ENCODE measurements around the gene PLCL2.

The PLCL2 gene

DNA sequence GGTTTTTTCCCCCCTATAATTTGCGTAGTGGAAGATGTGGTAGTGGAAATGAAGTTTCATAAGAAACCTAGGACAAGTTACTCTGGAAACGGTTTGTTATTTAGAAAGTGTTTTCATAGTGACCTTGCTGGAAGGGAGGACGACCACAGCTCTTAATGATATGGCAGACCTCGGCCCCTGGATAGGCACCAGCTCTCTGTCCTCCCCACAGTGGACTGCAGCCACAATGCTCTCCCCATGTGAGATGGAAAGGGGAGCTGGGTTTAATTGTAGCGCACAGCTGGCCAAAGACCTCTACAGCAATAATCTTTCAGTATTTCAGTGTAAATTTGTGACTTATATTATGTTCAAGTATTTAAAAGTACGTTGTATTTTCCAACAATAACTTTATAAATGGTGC is 151.2 kb downstream of the PLCL2 start:
- H3K27ac ChIP-seq = no peak overlapping the region
- no peak overlapping the region for H3K4me3 ChIP-seq (ENCODE audit: low read depth, low read length)
- no peak for DNase-seq
- TF ChIP-seq, protein P1, sequence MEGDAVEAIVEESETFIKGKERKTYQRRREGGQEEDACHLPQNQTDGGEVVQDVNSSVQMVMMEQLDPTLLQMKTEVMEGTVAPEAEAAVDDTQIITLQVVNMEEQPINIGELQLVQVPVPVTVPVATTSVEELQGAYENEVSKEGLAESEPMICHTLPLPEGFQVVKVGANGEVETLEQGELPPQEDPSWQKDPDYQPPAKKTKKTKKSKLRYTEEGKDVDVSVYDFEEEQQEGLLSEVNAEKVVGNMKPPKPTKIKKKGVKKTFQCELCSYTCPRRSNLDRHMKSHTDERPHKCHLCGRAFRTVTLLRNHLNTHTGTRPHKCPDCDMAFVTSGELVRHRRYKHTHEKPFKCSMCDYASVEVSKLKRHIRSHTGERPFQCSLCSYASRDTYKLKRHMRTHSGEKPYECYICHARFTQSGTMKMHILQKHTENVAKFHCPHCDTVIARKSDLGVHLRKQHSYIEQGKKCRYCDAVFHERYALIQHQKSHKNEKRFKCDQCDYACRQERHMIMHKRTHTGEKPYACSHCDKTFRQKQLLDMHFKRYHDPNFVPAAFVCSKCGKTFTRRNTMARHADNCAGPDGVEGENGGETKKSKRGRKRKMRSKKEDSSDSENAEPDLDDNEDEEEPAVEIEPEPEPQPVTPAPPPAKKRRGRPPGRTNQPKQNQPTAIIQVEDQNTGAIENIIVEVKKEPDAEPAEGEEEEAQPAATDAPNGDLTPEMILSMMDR (IDR thresholded peaks at IDR 0.05; ENCODE audit: low read depth, low read length, missing control alignments) = no peak
- no peaks in the 10 kb centered on the region for H3K36me3 ChIP-seq (replicated peaks)
- in situ Hi-C loops (cut with HindIII; ENCODE audit: low pct_ligation_motif_present, low sequenced_read_pairs) = no loop called here
- no peaks in the 10 kb centered on the region for H3K27me3 ChIP-seq (replicated peaks)

GRCh38 chr3:17038141-17038540 is 153.4 kb downstream of the PLCL2 start:
- in situ Hi-C loops (cut with HindIII; ENCODE audit: low pct_ligation_motif_present, low sequenced_read_pairs) = no loop called here

DNA sequence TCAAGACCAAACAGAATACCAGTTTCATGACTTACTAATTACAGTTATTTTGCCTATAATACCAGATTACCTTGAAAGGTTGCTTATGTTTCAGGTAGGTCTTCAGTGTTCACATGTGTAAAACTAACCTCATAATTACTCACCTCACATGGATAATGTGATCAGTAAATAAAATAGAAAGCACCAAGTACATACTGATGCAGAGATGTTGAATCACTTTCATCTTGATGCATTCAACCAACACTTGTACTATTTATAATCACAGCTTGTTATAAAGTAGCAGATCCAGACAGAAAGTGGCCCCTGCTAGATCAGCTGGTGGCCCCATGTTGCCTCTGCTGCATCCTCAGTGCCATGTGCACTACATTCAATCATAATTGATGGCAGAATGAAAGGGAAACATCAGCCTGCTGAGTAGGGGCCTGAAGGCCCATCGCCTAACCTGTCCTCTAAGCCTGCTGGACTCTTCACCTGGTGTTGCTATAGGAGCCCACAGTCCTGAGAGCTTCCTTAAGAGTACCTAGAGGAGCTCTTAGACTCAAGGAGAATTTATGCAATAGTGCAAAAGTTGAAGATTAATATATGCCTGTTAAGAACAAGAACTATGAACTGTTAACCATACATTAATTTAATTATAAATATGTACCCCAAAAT is 154.3 kb downstream of the PLCL2 start:
- peak overlapping the region; percentile 52 for H3K27ac ChIP-seq
- H3K4me3 ChIP-seq (ENCODE audit: low read depth, low read length) = no peak overlapping the region
- in situ Hi-C loops (cut with HindIII; ENCODE audit: low pct_ligation_motif_present, low sequenced_read_pairs) = no loop called here
- no peaks in the 10 kb centered on the region for H3K36me3 ChIP-seq (replicated peaks)
- TF ChIP-seq, protein P1 (IDR thresholded peaks at IDR 0.05; ENCODE audit: low read depth, low read length, missing control alignments) = no peak
- no peaks in the 10 kb centered on the region for H3K27me3 ChIP-seq (replicated peaks)
- DNase-seq = no peak

More at GRCh38 chr3:17038141-17038540, 153.4 kb downstream of the PLCL2 start:
- Histone ChIP-seq H3K27me3 (replicated peaks) (no peaks in the 10 kb centered on the region), H3K27ac (no peak overlapping the region), H3K36me3 (replicated peaks) (no peaks in the 10 kb centered on the region), H3K4me3 (ENCODE audit: low read depth, low read length) (no peak overlapping the region)
- DNase-seq = no peak
- TF ChIP-seq, protein P1 (IDR thresholded peaks at IDR 0.05; ENCODE audit: low read depth, low read length, missing control alignments) = no peak

DNA sequence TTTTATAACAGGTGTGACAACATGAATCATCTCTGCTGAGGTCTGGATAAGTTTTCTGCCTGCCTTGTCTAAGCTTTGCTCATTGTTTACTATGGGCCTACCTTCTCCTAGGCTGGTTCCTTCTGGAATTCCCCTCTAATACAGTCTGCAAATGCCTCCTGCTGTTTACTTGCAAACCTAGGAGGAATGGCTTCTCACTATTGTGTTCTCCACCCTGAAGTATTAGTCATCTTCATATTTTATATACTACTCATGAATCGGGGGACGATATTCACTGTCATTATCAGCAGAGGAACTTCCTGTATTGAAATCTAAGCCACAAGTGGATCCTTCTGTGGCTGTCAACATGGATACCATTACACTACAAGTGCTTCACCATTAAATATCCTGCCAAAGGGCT is 154.8 kb downstream of the PLCL2 start:
- Histone ChIP-seq H3K27me3 (replicated peaks) (no peaks in the 10 kb centered on the region), H3K27ac (peak overlapping the region; percentile 52), H3K36me3 (replicated peaks) (no peaks in the 10 kb centered on the region), H3K4me3 (ENCODE audit: low read depth, low read length) (no peak overlapping the region)
- in situ Hi-C loops (cut with HindIII; ENCODE audit: low pct_ligation_motif_present, low sequenced_read_pairs) = no loop called here
- TF ChIP-seq, protein P1 (IDR thresholded peaks at IDR 0.05; ENCODE audit: low read depth, low read length, missing control alignments) = no peak
- DNase-seq = peak; percentile 91

- no peak overlapping the region for H3K4me3 ChIP-seq (ENCODE audit: low read depth, low read length)
- no peak for DNase-seq
- peak overlapping the region; percentile 39 for H3K27ac ChIP-seq
- in situ Hi-C loops (cut with HindIII; ENCODE audit: low pct_ligation_motif_present, low sequenced_read_pairs) = no loop called here
- no peaks in the 10 kb centered on the region for H3K36me3 ChIP-seq (replicated peaks)
- TF ChIP-seq, protein P1 (IDR thresholded peaks at IDR 0.05; ENCODE audit: low read depth, low read length, missing control alignments) = no peak
- no peaks in the 10 kb centered on the region for H3K27me3 ChIP-seq (replicated peaks)
These were observed 155.7 kb downstream of the PLCL2 start for GRCh38 chr3:17040322-17040989.

All from brain microvascular endothelial cell (primary cell).